ENCODE results near the gene CD52.

CD52 gene

GRCh38 chr1:26317612-26318337 lies at the start of gene CD52:
TSS of gene CD52 (plus strand) at chr1:26317958. CDS start at chr1:26318018, 60 bp downstream.
- DNase-seq (ENCODE audit: low spot score), result peak; percentile 82

- DNase-seq (ENCODE audit: low spot score), result no peak
Measured at GRCh38 chr1:26268290-26269197, 49.2 kb upstream of the CD52 start.

- no peak for DNase-seq (ENCODE audit: low spot score)
Measured at GRCh38 chr1:26269198-26269550, 48.6 kb upstream of the CD52 start.

GRCh38 chr1:26274801-26275425 lies 42.8 kb upstream of the CD52 start:
- DNase-seq (ENCODE audit: low spot score), result no peak

GRCh38 chr1:26275580-26276431 lies 42.0 kb upstream of the CD52 start:
- peak; percentile 90 for DNase-seq (ENCODE audit: low spot score)

- DNase-seq (ENCODE audit: low spot score), result no peak
Measured at GRCh38 chr1:26276432-26276838, 41.3 kb upstream of the CD52 start.

GRCh38 chr1:26277261-26277661 lies 40.5 kb upstream of the CD52 start:
- no peak for DNase-seq (ENCODE audit: low spot score)

GRCh38 chr1:26277719-26278118 lies 40.0 kb upstream of the CD52 start:
- DNase-seq (ENCODE audit: low spot score), result no peak

- DNase-seq (ENCODE audit: low spot score), result no peak
Measured at GRCh38 chr1:26278303-26278702, 39.5 kb upstream of the CD52 start.

GRCh38 chr1:26278724-26279455 lies 38.9 kb upstream of the CD52 start:
- DNase-seq (ENCODE audit: low spot score), result peak; percentile 74

GRCh38 chr1:26279456-26280332 lies 38.1 kb upstream of the CD52 start, which contains the start of gene SH3BGRL3:
TSS of gene SH3BGRL3 (plus strand) at chr1:26280086. CDS start at chr1:26280156, 70 bp downstream.
- peak; percentile 85 for DNase-seq (ENCODE audit: low spot score)

GRCh38 chr1:26280333-26281042 lies 37.3 kb upstream of the CD52 start:
- no peak for DNase-seq (ENCODE audit: low spot score)

- DNase-seq (ENCODE audit: low spot score), result no peak
Measured at GRCh38 chr1:26281091-26281958, 36.4 kb upstream of the CD52 start.

GRCh38 chr1:26281971-26282370 lies 35.8 kb upstream of the CD52 start:
- DNase-seq (ENCODE audit: low spot score), result no peak

- no peak for DNase-seq (ENCODE audit: low spot score)
Measured at GRCh38 chr1:26282401-26282918, 35.3 kb upstream of the CD52 start.

- DNase-seq (ENCODE audit: low spot score), result no peak
Measured at GRCh38 chr1:26283279-26283853, 34.4 kb upstream of the CD52 start.

- no peak for DNase-seq (ENCODE audit: low spot score)
Measured at GRCh38 chr1:26283871-26284596, 33.7 kb upstream of the CD52 start.
